Cardiac muscle cell (in vitro differentiated cells and primary cell): ENCODE results near the gene MACROD2. TPM values are rescaled to one million over a fixed set of nuclear protein-coding genes. Genes with fewer than 3 reads are reported as not detected.

Experiments used
- DNase-seq, 2 donors: peaks; one replicate each; pipeline versions ENCODE4 v3.0.0 to v3.0.0-alpha.2; 2010 to 2017; ENCODE audit warnings: low read depth in 1 of 2, low spot score in 1 of 2
- H3K27ac ChIP-seq: fragments of 200-600 bp; sonication (generic); 2 replicates; pipeline ENCODE4 v1.5.1; 2016
- H3K27me3 ChIP-seq: fragments of 200-600 bp; sonication (generic); 2 replicates; pipeline ENCODE4 v1.6.0; 2016; ENCODE audit warnings: control low read depth
- H3K36me3 ChIP-seq: fragments of 200-600 bp; sonication (generic); 2 replicates; pipeline ENCODE4 v1.5.1; 2016; ENCODE audit warnings: control low read depth
- H3K4me1 ChIP-seq: fragments of 200-600 bp; sonication (generic); 2 replicates; pipeline ENCODE4 v1.8.1; 2017; ENCODE audit warnings: low read depth, mild to moderate bottlenecking, mixed run types
- H3K4me3 ChIP-seq: fragments of 200-600 bp; sonication (generic); 2 replicates; pipeline ENCODE4 v1.5.1; 2016; ENCODE audit warnings: mild to moderate bottlenecking
- H3K9me3 ChIP-seq: fragments of 200-600 bp; sonication (generic); 2 replicates; pipeline ENCODE4 v1.5.1; 2017; ENCODE audit warnings: low read depth, mild to moderate bottlenecking, control low read depth
- polyA plus RNA-seq: library from polyadenylated mRNA; unstranded; fragments of >200 nt; fragmentation: Nextera tagmentation; extraction: Ambion mirVana; gene quantifications from 2 replicates; pipeline ENCODE4 v1.2.1, GENCODE V29; 2016
- total RNA-seq: library from RNA; depleted of rRNA; stranded (reverse); fragments of >200 nt; gene quantifications from 2 replicates; pipeline ENCODE4 v1.2.3, GENCODE V29; 2016
- TF ChIP-seq, protein P1 (sequence below): IDR thresholded peaks from 2 replicates; pipeline ENCODE4 v1.5.1; 2012; ENCODE audit warnings: low read depth, mild to moderate bottlenecking, low read length

The MACROD2 gene
- total and polyA plus RNA-seq, 2 experiments from 2014 or later: 9.3 to 14.4 TPM

GRCh38 chr20:14234666-14235295 is 239.5 kb downstream of the MACROD2 start:
- no peak for DNase-seq
- H3K9me3 ChIP-seq: no peaks in the 10 kb centered on the region
- peaks cover 6% of the 10 kb centered on the region for H3K4me1 ChIP-seq
- H3K4me3 ChIP-seq: no peak overlapping the region
- TF ChIP-seq, protein P1, sequence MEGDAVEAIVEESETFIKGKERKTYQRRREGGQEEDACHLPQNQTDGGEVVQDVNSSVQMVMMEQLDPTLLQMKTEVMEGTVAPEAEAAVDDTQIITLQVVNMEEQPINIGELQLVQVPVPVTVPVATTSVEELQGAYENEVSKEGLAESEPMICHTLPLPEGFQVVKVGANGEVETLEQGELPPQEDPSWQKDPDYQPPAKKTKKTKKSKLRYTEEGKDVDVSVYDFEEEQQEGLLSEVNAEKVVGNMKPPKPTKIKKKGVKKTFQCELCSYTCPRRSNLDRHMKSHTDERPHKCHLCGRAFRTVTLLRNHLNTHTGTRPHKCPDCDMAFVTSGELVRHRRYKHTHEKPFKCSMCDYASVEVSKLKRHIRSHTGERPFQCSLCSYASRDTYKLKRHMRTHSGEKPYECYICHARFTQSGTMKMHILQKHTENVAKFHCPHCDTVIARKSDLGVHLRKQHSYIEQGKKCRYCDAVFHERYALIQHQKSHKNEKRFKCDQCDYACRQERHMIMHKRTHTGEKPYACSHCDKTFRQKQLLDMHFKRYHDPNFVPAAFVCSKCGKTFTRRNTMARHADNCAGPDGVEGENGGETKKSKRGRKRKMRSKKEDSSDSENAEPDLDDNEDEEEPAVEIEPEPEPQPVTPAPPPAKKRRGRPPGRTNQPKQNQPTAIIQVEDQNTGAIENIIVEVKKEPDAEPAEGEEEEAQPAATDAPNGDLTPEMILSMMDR: no peak
- no peak overlapping the region for H3K27ac ChIP-seq
- no peaks in the 10 kb centered on the region for H3K36me3 ChIP-seq
- no peaks in the 10 kb centered on the region for H3K27me3 ChIP-seq

- no peaks in the 10 kb centered on the region for H3K27me3 ChIP-seq
- TF ChIP-seq, protein P1: no peak
- H3K4me3 ChIP-seq: no peak overlapping the region
- H3K36me3 ChIP-seq: no peaks in the 10 kb centered on the region
- peak in 1 of 2 donors; percentile 21 for DNase-seq
- H3K4me1 ChIP-seq: peaks cover 6% of the 10 kb centered on the region
- no peaks in the 10 kb centered on the region for H3K9me3 ChIP-seq
- H3K27ac ChIP-seq: no peak overlapping the region
Measured at GRCh38 chr20:14235355-14235754, 240.0 kb downstream of the MACROD2 start.

DNA sequence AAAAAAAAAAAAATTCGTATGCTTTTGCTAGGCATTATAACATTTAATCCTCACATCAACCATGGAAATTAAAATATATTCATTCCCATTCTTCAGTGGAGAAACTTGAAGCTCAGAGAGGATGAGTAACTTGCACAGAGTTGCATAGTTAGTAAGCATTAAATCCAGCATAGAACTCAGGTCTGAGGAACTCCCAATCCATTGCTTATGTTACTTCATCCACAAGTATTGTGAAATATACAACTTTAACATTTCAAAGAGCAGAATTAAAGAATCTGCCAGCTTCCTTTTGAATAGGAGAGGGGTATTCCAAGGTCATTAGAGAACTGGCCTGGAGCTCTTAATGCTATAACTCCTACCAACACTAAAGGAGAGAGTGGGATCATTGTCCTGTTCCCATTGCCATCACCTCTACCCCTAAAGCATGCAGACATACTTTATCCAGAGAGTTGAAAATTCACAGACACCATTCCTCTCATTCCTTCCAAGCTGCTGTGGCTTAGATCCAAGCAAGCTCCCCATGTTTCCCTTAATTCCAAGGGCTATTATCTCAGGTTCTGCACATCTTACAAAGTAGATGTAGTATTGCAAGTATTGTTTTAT is 250.2 kb downstream of the MACROD2 start:
- no peaks in the 10 kb centered on the region for H3K9me3 ChIP-seq
- H3K36me3 ChIP-seq: no peaks in the 10 kb centered on the region
- TF ChIP-seq, protein P1: no peak
- H3K27ac ChIP-seq: peak overlapping the region; percentile 10
- H3K4me3 ChIP-seq: no peak overlapping the region
- peak; percentile 14 to 45 for DNase-seq
- no peaks in the 10 kb centered on the region for H3K4me1 ChIP-seq
- no peaks in the 10 kb centered on the region for H3K27me3 ChIP-seq

DNA sequence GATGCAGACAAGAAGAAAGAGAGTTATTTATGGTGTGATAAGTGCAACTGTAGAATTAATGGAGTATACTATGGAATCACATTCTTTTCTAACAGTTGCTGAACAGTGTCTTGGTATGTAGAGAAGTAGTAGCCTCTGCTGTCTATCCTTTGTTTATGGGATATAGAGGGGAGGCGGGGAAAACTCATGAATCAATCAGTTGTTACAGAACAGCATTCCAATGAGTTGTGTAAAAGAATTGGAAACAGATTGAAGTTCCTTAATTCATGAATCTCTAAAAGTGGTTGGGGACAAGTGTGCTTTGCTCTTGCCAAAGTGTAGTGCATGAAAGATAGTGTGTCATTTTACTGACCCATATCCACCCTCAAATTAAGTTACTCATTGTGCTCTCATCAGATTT is 264.4 kb downstream of the MACROD2 start:
- H3K36me3 ChIP-seq: no peaks in the 10 kb centered on the region
- H3K27ac ChIP-seq: no peak overlapping the region
- no peaks in the 10 kb centered on the region for H3K4me1 ChIP-seq
- no peaks in the 10 kb centered on the region for H3K27me3 ChIP-seq
- no peaks in the 10 kb centered on the region for H3K9me3 ChIP-seq
- TF ChIP-seq, protein P1: no peak
- H3K4me3 ChIP-seq: no peak overlapping the region
- no peak for DNase-seq

- Histone ChIP-seq H3K36me3 (no peaks in the 10 kb centered on the region), H3K9me3 (no peaks in the 10 kb centered on the region), H3K27me3 (no peaks in the 10 kb centered on the region), H3K4me3 (no peak overlapping the region), H3K4me1 (no peaks in the 10 kb centered on the region), H3K27ac (no peak overlapping the region)
- TF ChIP-seq, protein P1: no peak
- no peak for DNase-seq
Measured at GRCh38 chr20:14260367-14260766, 265.1 kb downstream of the MACROD2 start.
